Activated CD8-positive, alpha-beta memory T cell treated with anti-CD3 and anti-CD28 coated beads, Interleukin-2, amount 50 U/mL, for 1 hour (primary cell): ENCODE measurements around the gene ASTN2.
"Not testable (repeated sequence)": the region's sequence is repeated elsewhere in the genome, so short reads cannot be mapped to it uniquely, and the experiment has no call there.

Source experiments
- DNase-seq: peaks from one replicate; pipeline ENCODE4 v3.0.0-alpha.2; 2020; ENCODE audit errors: extremely low read depth

The ASTN2 gene

GRCh38 chr9:116701940-116702642 lies 712.8 kb downstream of the ASTN2 start:
- no peak for DNase-seq

- DNase-seq = no peak
Observed at GRCh38 chr9:116700882-116701865, 713.7 kb downstream of the ASTN2 start.

- no peak for DNase-seq
Observed at GRCh38 chr9:116700279-116700678, 714.6 kb downstream of the ASTN2 start.

- DNase-seq = no peak
Observed at GRCh38 chr9:116697887-116698286, 717.0 kb downstream of the ASTN2 start.

DNA sequence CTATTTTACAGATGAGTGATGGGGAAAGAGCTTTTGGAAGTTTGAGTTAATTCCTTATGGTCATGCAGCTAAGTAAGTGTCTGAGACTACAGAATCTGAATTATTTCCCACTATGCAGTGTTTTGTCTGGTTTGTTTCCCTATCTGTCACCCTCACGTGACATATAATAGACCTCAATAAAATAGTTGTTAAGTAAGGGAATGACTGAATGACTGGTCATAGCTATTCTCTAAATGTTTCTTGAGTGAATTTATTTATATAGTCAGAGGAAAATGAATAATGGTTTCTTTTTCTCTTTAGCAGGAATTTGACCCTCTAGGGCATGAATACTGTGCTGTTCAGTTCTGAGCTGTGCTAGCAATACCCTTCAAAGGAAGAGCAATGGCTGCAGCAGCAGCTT lies 717.5 kb downstream of the ASTN2 start:
- DNase-seq = no peak

DNA sequence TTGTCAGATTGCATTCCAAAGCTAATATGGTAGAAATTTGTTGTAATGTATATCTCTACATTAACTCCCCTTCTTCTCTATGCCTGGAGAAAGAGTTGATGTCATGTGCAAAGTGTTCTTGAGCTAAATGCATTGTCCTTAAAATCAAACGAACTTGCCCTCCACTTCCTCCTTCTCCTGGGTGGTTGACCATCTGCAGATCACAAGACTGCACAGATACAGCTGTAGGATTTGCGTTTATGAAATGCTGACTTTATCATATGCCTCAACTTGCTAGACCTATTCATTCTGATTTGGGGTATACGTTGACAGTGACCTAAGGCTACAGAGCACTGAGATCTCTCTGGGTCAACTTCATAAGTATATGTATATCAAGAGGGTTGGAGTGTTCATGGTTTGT lies 719.4 kb downstream of the ASTN2 start:
- DNase-seq = no peak

DNA sequence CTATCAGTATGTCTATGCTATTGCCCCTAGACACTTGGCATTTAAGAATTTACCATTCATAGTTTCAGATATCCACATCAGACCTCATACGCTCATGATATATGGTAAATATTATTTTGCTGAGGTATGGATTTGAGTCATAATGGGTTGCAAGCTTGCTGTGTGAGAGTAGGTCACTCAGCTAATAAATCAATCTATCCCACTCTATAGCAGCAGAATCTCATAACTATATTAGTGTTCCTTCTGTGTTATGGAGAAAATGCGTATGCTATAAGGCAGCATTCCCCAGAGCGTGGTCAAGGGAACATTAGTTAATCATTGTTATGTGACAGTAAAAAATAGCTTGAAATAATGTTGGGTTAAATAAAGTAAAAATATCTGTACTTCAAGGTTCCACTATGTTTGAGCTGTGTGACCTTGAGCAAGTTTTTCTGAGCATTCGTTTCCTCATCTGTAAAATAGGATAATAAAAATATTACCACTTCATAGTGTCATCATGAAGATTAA lies 720.0 kb downstream of the ASTN2 start:
- no peak for DNase-seq

GRCh38 chr9:116693233-116693731 lies 721.6 kb downstream of the ASTN2 start:
- no peak for DNase-seq

- no peak for DNase-seq
Observed at GRCh38 chr9:116692616-116693015, 722.2 kb downstream of the ASTN2 start.

DNA sequence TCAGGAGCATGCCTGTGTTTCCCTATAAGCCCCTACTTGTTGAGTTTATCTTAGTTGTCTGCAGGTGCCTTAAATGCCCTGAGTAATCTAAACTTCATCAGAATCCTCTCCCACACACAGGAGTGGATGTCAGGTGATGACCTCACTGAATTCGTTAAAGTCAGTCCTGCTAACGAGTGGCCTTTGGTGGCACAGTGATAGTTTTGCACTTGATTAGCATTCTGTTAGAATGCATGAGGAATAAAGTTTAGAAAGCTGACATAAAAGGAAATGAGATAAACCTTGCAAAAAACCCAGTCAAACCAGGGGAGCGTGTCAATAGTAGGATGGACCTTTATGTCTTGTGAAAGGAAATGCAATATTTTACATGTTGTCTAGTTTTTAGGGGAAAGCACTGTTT lies 723.2 kb downstream of the ASTN2 start:
- no peak for DNase-seq

- not testable (repeated sequence) for DNase-seq
Observed at GRCh38 chr9:116690805-116691204, 724.1 kb downstream of the ASTN2 start.

- no peak for DNase-seq
Observed at GRCh38 chr9:116689486-116690032, 725.3 kb downstream of the ASTN2 start.

- no peak for DNase-seq
Observed at GRCh38 chr9:116688806-116689485, 725.9 kb downstream of the ASTN2 start.

DNA sequence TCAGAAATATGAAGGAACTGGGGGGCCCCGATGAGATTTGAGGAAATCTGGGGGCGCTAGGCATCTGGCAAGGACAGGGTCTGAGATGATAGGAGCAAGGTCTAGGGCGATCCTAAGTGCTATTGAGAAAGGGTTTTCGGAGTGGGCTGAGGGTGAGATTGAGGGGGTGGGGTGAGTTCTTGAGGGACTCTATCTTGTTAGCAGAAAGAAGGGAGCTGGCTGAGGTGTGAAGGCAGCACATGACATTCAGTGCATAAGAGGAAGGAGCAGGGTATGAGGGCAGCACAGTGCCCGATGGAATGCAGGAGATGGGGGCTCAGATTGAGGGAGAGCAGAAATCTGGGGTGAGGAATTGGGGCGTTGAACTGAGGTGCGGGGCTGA lies 727.1 kb downstream of the ASTN2 start:
- DNase-seq = no peak

- peak; percentile 71 for DNase-seq
Observed at GRCh38 chr9:116687074-116687753, 727.6 kb downstream of the ASTN2 start, which contains the start of gene TRIM32. TSS of gene TRIM32 (plus strand) at chr9:116687305. CDS start at chr9:116697743, 10,438 bp downstream.

GRCh38 chr9:116686693-116687073 lies 728.2 kb downstream of the ASTN2 start:
- no peak for DNase-seq

DNA sequence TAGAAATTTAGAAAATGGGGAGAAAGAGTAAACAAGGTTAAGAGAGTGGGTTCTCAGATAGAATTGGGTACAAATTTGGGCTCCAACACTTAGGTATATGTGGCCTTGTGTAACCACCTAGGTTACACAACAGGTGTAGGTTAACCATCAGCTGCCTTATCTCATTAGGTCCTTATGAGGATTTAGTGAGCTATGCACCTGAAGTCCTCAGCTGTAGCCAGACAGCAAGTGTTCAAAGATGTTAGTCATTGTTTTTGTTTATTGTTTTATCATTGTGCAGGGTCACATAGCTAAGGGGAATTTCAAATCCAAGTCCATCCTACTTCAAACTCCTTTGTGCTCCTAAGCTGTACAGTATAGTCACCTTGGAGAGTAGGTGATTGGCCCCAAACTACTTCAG lies 728.7 kb downstream of the ASTN2 start:
- DNase-seq = no peak

GRCh38 chr9:116685166-116685565 lies 729.7 kb downstream of the ASTN2 start:
- DNase-seq = no peak

- no peak for DNase-seq
Observed at GRCh38 chr9:116683535-116683934, 731.3 kb downstream of the ASTN2 start.

DNA sequence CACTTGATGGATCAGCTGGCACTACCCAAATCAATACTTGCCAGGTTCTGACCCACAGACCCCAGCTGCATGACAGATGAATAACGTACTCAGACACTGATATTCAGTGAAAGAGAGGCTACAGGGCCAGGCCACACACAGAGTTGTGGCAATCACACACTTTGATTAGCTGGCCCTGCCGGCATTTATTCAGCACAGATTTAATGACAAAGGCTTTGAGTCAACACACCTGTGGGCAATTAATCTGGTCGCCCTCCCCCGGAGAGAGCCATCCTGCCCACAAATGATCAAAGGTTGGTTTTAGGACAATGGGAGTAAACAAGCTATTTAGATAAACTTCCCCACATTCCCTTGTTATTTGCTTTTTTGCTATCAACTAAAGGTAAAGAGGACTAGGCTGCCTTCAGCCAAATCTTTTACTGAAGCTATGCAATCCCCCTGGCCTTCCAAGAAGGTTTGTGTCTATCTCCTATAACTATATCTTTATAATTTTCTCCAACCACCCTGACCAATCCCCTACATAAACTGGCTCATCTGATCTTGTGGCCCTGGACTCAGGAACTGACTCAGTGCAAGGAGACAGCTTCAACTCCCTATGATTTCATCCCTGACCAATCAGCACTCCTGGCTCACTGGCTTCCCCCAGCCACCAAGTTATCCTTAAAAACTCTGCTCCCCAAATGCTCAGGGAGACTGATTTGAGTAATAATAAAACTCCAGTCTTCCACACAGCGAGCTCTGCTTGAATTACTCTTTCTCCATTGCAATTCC lies 740.5 kb downstream of the ASTN2 start:
- DNase-seq = no peak
